HepG2 (cell line): ENCODE results near the gene SLC31A2.

Experiments
- CTCF ChIP-seq: sonication (generic); formaldehyde crosslinking; IDR thresholded peaks from 2 replicates; pipeline ENCODE4 v1.5.0; 2020; ENCODE audit warnings: mild to moderate bottlenecking, missing genetic modification reagents, moderate library complexity
- EEA1 ChIP-seq: sonication (generic); formaldehyde crosslinking; IDR thresholded peaks from 2 replicates; pipeline ENCODE4 v1.5.1; 2020; ENCODE audit warnings: mild to moderate bottlenecking, missing genetic modification reagents, borderline replicate concordance
- ETV5 ChIP-seq: IDR thresholded peaks from 2 replicates; pipeline ENCODE4 v1.6.1; 2018; ENCODE audit warnings: missing biosample characterization, missing genetic modification reagents, inconsistent platforms, borderline replicate concordance
- HMGXB4 ChIP-seq, 2 experiments: sonication (generic) in 1 of 2; formaldehyde crosslinking in 1 of 2; IDR thresholded peaks; 2 replicates each; pipeline versions ENCODE4 v1.4.0 to v1.6.1; 2018 to 2020; ENCODE audit warnings: missing genetic modification reagents in 2 of 2, borderline replicate concordance in 1 of 2, low read depth in 1 of 2, mild to moderate bottlenecking in 1 of 2, missing biosample characterization in 1 of 2
- HNF4G ChIP-seq, 2 experiments: sonication (generic) in 1 of 2; formaldehyde crosslinking in 1 of 2; IDR thresholded peaks; 2 replicates each; pipeline versions ENCODE4 v1.4.0 to v1.6.1; 2011 to 2020; ENCODE audit warnings: borderline replicate concordance in 2 of 2, low read depth in 2 of 2, mild to moderate bottlenecking in 2 of 2, low read length in 1 of 2, missing genetic modification reagents in 1 of 2, moderate library complexity in 1 of 2
- KDM1A ChIP-seq: IDR thresholded peaks from 2 replicates; pipeline ENCODE4 v1.6.1; 2016; ENCODE audit warnings: missing compliant biosample characterization
- MAFK ChIP-seq, 2 experiments: IDR thresholded peaks in 1 of 2; conservative IDR thresholded peaks in 1 of 2; 2 replicates each; pipeline ENCODE4 v1.6.1; 2011; ENCODE audit warnings: improper control_type of control experiment in 2 of 2, low read length in 2 of 2
- MIXL1 ChIP-seq: IDR thresholded peaks from 2 replicates; pipeline ENCODE4 v1.6.1; 2016
- NPAS2 ChIP-seq: sonication (generic); formaldehyde crosslinking; IDR thresholded peaks from 2 replicates; pipeline ENCODE4 v1.8.0; 2022; ENCODE audit warnings: mild to moderate bottlenecking, missing genetic modification reagents, borderline replicate concordance
- POGK ChIP-seq: sonication (generic); formaldehyde crosslinking; conservative IDR thresholded peaks from 2 replicates; pipeline ENCODE4 v1.8.0; 2022; ENCODE audit warnings: mild to moderate bottlenecking, moderate library complexity, missing genetic modification reagents
- POLR2A ChIP-seq, 2 experiments: IDR thresholded peaks; 2 replicates each; pipeline ENCODE4 v1.6.1; 2011; ENCODE audit warnings: low read depth in 2 of 2, low read length in 2 of 2, mild to moderate bottlenecking in 1 of 2, moderate library complexity in 1 of 2; ENCODE audit not compliant: insufficient read depth in 1 of 2
- STAT6 ChIP-seq: sonication (generic); formaldehyde crosslinking; IDR thresholded peaks from 2 replicates; pipeline ENCODE4 v1.4.0; 2020; ENCODE audit warnings: missing genetic modification reagents, mild to moderate bottlenecking, borderline replicate concordance
- SUZ12 ChIP-seq: fragments of 150-350 bp; IDR thresholded peaks from 2 replicates; pipeline ENCODE4 v1.6.1; 2014; ENCODE audit warnings: low read depth, low read length

GRCh38 chr9:113199683-113200329 is 49.0 kb downstream of the SLC31A2 start:
- TF ChIP-seq POLR2A (IDR thresholded peaks at IDR 0.05; ENCODE audit: insufficient read depth in 1 of 2, low read depth in 2 of 2, low read length in 2 of 2) (no peak), CTCF (CRISPR knock-in tag) (no peak), STAT6 (CRISPR knock-in tag) (no peak), POGK (CRISPR knock-in tag) (no peak), KDM1A (CRISPR knock-in tag) (no peak), HNF4G (IDR thresholded peaks at IDR 0.05; ENCODE audit: borderline replicate concordance, low read depth, low read length) (no peak), HNF4G (CRISPR knock-in tag; IDR thresholded peaks at IDR 0.05; ENCODE audit: borderline replicate concordance, low read depth) (no peak), ETV5 (CRISPR knock-in tag) (no peak), MIXL1 (CRISPR knock-in tag) (no peak), SUZ12 (no peak), NPAS2 (CRISPR knock-in tag) (no peak), EEA1 (CRISPR knock-in tag) (no peak), HMGXB4 (CRISPR knock-in tag; IDR thresholded peaks at IDR 0.05; ENCODE audit: borderline replicate concordance in 1 of 2, low read depth in 1 of 2) (no peak), MAFK (conservative IDR thresholded peaks at IDR 0.05 in 1 of 2, IDR thresholded peaks at IDR 0.05 in 1 of 2; ENCODE audit: low read length in 2 of 2) (no peak)
